ENCODE results near the gene SLC13A1. TPM values are rescaled to one million over a fixed set of nuclear protein-coding genes. Genes with fewer than 3 reads are reported as not detected.

Gene SLC13A1
- total RNA-seq, 4 donors from 2014 or later: 0.11 TPM; not detected in 3

DNA sequence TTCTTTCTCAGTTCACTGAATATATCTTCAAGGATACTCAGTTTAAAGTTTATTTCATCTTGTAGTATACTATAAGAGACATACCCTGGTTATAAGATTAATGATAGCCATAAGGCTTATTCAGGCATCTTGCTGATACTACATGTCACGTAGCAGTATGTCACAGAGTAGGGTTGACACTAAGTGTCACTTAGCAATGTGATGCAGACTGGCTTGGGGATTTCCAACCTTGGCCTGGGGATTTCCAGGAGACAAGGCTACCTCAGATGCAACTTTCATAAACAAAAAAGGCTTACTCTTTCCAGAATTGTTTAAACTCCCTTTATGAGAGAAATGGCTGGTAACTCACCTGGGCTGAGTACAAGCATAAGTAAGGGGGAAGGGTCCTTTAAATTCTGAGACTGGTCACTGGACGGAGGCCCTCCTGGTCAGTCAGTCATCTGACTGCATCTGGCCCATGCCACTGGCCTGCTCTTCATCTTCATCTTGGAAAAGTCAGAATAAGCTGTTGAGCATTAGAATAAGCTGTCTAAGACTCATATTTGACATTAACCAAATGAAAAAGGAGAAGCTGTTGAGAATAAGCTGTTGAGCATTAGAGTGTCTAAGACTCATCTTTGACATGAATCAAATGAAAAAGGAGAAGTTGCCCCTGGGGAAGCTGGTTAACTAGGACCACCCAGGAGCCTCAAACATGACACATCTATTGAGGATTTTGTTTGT, 9.5 kb downstream of the SLC13A1 start:
- Histone ChIP-seq H3K36me3 (no peaks in the 10 kb centered on the region), H3K27ac (replicated peaks in 1 of 4) (no peak overlapping the region), H3K4me3 (no peak overlapping the region), H3K9me3 (peaks cover 0 to 7% (median 0%) of the 10 kb centered on the region in 4 donors), H3K4me1 (no peaks in the 10 kb centered on the region), H3K27me3 (no peaks in the 10 kb centered on the region)
- 54% methylated on average over 2 of the region's 2 CpGs for WGBS
- no peak for TF ChIP-seq EP300 (IDR thresholded peaks at IDR 0.05)
- TF ChIP-seq, protein P1, sequence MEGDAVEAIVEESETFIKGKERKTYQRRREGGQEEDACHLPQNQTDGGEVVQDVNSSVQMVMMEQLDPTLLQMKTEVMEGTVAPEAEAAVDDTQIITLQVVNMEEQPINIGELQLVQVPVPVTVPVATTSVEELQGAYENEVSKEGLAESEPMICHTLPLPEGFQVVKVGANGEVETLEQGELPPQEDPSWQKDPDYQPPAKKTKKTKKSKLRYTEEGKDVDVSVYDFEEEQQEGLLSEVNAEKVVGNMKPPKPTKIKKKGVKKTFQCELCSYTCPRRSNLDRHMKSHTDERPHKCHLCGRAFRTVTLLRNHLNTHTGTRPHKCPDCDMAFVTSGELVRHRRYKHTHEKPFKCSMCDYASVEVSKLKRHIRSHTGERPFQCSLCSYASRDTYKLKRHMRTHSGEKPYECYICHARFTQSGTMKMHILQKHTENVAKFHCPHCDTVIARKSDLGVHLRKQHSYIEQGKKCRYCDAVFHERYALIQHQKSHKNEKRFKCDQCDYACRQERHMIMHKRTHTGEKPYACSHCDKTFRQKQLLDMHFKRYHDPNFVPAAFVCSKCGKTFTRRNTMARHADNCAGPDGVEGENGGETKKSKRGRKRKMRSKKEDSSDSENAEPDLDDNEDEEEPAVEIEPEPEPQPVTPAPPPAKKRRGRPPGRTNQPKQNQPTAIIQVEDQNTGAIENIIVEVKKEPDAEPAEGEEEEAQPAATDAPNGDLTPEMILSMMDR (IDR thresholded peaks at IDR 0.05): no peak
- TF ChIP-seq POLR2A (IDR thresholded peaks at IDR 0.05; ENCODE audit: low read depth): no peak
- TF ChIP-seq POLR2AphosphoS5 (IDR thresholded peaks at IDR 0.05): no peak
- no peak for DNase-seq (ENCODE audit: extremely low spot score)
- intact Hi-C loops (cut with DNase I): no loop called here

DNA sequence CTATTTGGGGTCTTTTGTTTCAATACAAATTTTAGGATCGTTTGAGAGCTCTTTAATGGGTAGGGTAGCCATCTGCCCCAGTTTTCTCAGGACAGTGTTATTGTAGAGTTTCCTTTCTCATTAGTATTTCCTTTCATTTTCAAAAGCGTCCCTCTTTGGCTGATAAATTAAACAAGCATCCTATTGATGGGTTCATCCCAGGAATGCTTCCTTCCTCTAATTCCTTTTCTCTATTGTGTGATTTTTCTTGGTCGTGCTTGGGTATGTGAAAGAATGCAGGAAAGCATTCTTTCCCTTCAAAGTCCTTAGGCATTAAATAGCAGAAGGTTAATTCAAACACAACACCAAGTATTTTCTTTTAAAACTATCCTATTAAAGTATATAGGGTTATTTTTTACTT, 14.0 kb downstream of the SLC13A1 start:
- no peaks in the 10 kb centered on the region for H3K4me1 ChIP-seq
- H3K27me3 ChIP-seq: no peaks in the 10 kb centered on the region
- H3K4me3 ChIP-seq: no peak overlapping the region
- 55% methylated on average over 3 of the region's 3 CpGs for WGBS
- DNase-seq (ENCODE audit: extremely low spot score): no peak
- intact Hi-C loops (cut with DNase I): no loop called here
- no peak overlapping the region for H3K27ac ChIP-seq (replicated peaks in 1 of 4)
- peaks cover 0 to 10% (median 0%) of the 10 kb centered on the region in 4 donors for H3K9me3 ChIP-seq
- TF ChIP-seq EP300 (IDR thresholded peaks at IDR 0.05) (no peak), POLR2A (IDR thresholded peaks at IDR 0.05; ENCODE audit: low read depth) (no peak), POLR2AphosphoS5 (IDR thresholded peaks at IDR 0.05) (no peak)
- TF ChIP-seq, protein P1 (IDR thresholded peaks at IDR 0.05): no peak
- H3K36me3 ChIP-seq: no peaks in the 10 kb centered on the region

DNA sequence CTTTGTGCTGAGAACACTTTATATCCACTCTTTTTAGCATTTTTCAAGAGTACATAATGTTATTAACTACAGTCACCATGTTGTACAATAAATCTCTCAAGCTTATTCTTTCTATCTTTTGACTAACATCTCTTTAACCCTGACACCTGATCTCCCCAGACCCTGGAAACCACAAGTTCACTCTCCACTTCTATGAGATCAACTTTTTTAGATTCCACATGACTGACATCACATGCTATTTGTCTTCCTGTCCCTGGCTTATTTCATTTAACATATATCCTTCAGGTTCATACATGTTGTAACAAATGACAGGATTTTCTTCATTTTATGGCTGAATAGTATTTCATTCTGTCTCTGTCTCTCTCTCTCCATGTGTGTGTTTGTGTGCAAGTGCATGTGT, 15.5 kb downstream of the SLC13A1 start:
- H3K36me3 ChIP-seq: no peaks in the 10 kb centered on the region
- no peak overlapping the region for H3K4me3 ChIP-seq
- no peaks in the 10 kb centered on the region for H3K27me3 ChIP-seq
- TF ChIP-seq POLR2A (IDR thresholded peaks at IDR 0.05; ENCODE audit: low read depth) (no peak), EP300 (IDR thresholded peaks at IDR 0.05) (no peak)
- TF ChIP-seq, protein P1 (IDR thresholded peaks at IDR 0.05): no peak
- no peak for DNase-seq (ENCODE audit: extremely low spot score)
- intact Hi-C loops (cut with DNase I): no loop called here
- no peaks in the 10 kb centered on the region for H3K4me1 ChIP-seq
- peaks cover 0 to 10% (median 0%) of the 10 kb centered on the region in 4 donors for H3K9me3 ChIP-seq
- no peak overlapping the region for H3K27ac ChIP-seq (replicated peaks in 1 of 4)

DNA sequence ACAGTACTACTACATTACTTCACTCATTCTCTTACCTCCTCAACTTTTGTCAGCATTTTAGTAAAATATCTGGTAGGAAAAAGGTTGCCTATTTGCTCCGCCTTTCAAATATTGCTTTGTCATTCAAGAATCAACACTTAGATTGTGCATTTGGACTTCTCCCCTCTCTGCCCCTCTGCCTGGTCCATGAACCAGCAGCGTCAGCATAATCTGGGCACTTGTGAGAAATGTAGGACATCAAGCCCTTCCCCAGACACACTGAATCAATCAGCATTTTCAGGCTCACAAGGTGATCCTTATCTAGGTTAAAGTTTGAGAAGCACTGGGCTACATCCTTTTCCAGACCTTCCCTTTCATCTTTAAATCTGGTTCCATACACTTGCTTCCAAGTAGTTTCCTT, 16.3 kb downstream of the SLC13A1 start:
- Histone ChIP-seq H3K36me3 (no peaks in the 10 kb centered on the region), H3K4me3 (no peak overlapping the region), H3K9me3 (peaks cover 0 to 10% (median 0%) of the 10 kb centered on the region in 4 donors), H3K27me3 (no peaks in the 10 kb centered on the region), H3K4me1 (no peaks in the 10 kb centered on the region), H3K27ac (replicated peaks in 1 of 4) (no peak overlapping the region)
- WGBS: 98% methylated on average over 2 of the region's 2 CpGs
- DNase-seq (ENCODE audit: extremely low spot score): no peak
- TF ChIP-seq POLR2AphosphoS5 (IDR thresholded peaks at IDR 0.05): no peak
- TF ChIP-seq, protein P1 (IDR thresholded peaks at IDR 0.05): no peak
- TF ChIP-seq EP300 (IDR thresholded peaks at IDR 0.05): no peak
- TF ChIP-seq POLR2A (IDR thresholded peaks at IDR 0.05; ENCODE audit: low read depth): no peak
- intact Hi-C loops (cut with DNase I): no loop called here

DNA sequence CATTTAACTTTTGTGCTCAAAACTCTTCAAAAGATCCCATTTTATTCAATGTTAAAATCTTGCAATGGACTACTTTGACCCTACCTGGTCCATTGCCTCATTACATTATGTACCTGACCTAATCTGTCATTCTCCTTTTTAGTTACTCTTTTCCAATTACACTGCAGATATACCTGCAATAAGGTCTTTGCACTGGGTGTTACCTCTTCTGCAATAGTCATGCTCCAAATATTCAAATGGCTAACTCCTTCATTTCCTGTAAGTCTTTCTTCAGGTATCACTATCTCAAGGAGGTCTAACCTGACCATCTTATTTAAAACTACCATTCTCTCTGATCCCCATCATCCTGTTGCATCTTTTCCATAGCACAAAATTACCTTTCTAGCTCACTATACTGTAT, 22.3 kb downstream of the SLC13A1 start:
- no peak for TF ChIP-seq POLR2AphosphoS5 (IDR thresholded peaks at IDR 0.05)
- TF ChIP-seq, protein P1 (IDR thresholded peaks at IDR 0.05): no peak
- no peak for TF ChIP-seq POLR2A (IDR thresholded peaks at IDR 0.05; ENCODE audit: low read depth)
- no peak for TF ChIP-seq EP300 (IDR thresholded peaks at IDR 0.05)
- intact Hi-C loops (cut with DNase I): no loop called here
- DNase-seq (ENCODE audit: extremely low spot score): no peak
- H3K27ac ChIP-seq (replicated peaks in 1 of 4): no peak overlapping the region
- no peaks in the 10 kb centered on the region for H3K4me1 ChIP-seq
- no peaks in the 10 kb centered on the region for H3K36me3 ChIP-seq
- H3K4me3 ChIP-seq: no peak overlapping the region
- H3K9me3 ChIP-seq: no peaks in the 10 kb centered on the region
- no peaks in the 10 kb centered on the region for H3K27me3 ChIP-seq

Measured in esophagus muscularis mucosa (tissue), 4 donors.